Sigmoid colon (tissue), 3 donors: ENCODE results near the gene MINDY4B.

ENCODE experiments used
- CTCF ChIP-seq, 4 experiments: fragments of 450-650 bp in 3 of 4; fragments of 200-600 bp in 1 of 4; IDR thresholded peaks; one replicate each; pipeline ENCODE4 v1.5.1; 2016 to 2019; ENCODE audit warnings: antibody characterized with exemption in 4 of 4, mild to moderate bottlenecking in 3 of 4, moderate library complexity in 2 of 4
- POLR2A ChIP-seq, 2 donors: fragments of 450-650 bp; IDR thresholded peaks; one replicate each; pipeline ENCODE4 v1.6.1; 2016; ENCODE audit warnings: antibody characterized with exemption in 2 of 2, mild to moderate bottlenecking in 2 of 2, moderate library complexity in 2 of 2

- TF ChIP-seq POLR2A (IDR thresholded peaks at IDR 0.05) (no peak), CTCF (IDR thresholded peaks at IDR 0.05) (no peak)
Observed at GRCh38 chr3:150840802-150841515, 64.3 kb downstream of the MINDY4B start.
